Astrocyte (in vitro differentiated cells and primary cell): ENCODE results near the gene MAPK8IP2. TPM values are rescaled to one million over a fixed set of nuclear protein-coding genes. Genes with fewer than 3 reads are reported as not detected.

ENCODE experiments used
- DNase-seq: peaks from one replicate; pipeline ENCODE4 v3.0.0-alpha.2; 2010; ENCODE audit warnings: low read depth
- FAIRE-seq: peaks from 2 replicates; lab custom pipeline; 2011; peaks lifted over from hg19 to GRCh38; lab: Jason Lieb, UNC
- H2AFZ ChIP-seq: 2 replicates; pipeline ENCODE4 v1.6.0; 2012; ENCODE audit warnings: low read depth, low read length, inconsistent platforms
- H3K27ac ChIP-seq: 2 replicates; pipeline ENCODE4 v1.5.1; 2011; ENCODE audit warnings: low read depth, low read length, inconsistent platforms
- H3K27me3 ChIP-seq: 2 replicates; pipeline ENCODE4 v1.6.0; 2011; ENCODE audit warnings: low read length, inconsistent platforms; ENCODE audit not compliant: insufficient read depth
- H3K36me3 ChIP-seq: 2 replicates; pipeline ENCODE4 v1.5.1; 2011; ENCODE audit warnings: low read length, inconsistent platforms; ENCODE audit not compliant: insufficient read depth
- H3K4me1 ChIP-seq: 2 replicates; pipeline ENCODE4 v1.5.1; 2011; ENCODE audit warnings: low read length, inconsistent platforms; ENCODE audit not compliant: insufficient read depth
- H3K4me2 ChIP-seq: 2 replicates; pipeline ENCODE4 v1.6.0; 2012; ENCODE audit warnings: low read length, inconsistent platforms
- H3K4me3 ChIP-seq: 2 replicates; pipeline ENCODE4 v1.5.1; 2011; ENCODE audit warnings: low read depth, mild to moderate bottlenecking, low read length, inconsistent platforms; ENCODE audit not compliant: insufficient read depth
- H3K79me2 ChIP-seq: 2 replicates; pipeline ENCODE4 v1.6.0; 2012; ENCODE audit warnings: mild to moderate bottlenecking, low read length, inconsistent platforms; ENCODE audit not compliant: insufficient read depth
- H3K9ac ChIP-seq: 2 replicates; pipeline ENCODE4 v1.6.0; 2012; ENCODE audit warnings: mild to moderate bottlenecking, low read length, inconsistent platforms
- H3K9me3 ChIP-seq: 2 replicates; pipeline ENCODE4 v1.5.1; 2012; ENCODE audit warnings: low read depth, mild to moderate bottlenecking, low read length, inconsistent platforms; ENCODE audit not compliant: insufficient read depth
- H4K20me1 ChIP-seq: 2 replicates; pipeline ENCODE4 v1.6.0; 2012; ENCODE audit warnings: low read length, inconsistent platforms; ENCODE audit not compliant: insufficient read depth
- H3K27ac Mint-ChIP-seq: one replicate; pipeline ENCODE4 v1.8.0; 2021; ENCODE audit warnings: mild to moderate bottlenecking, mixed read lengths; ENCODE audit not compliant: unreplicated experiment
- H3K27me3 Mint-ChIP-seq: one replicate; pipeline ENCODE4 v1.8.0; 2021; ENCODE audit warnings: low read depth, mixed read lengths; ENCODE audit not compliant: unreplicated experiment
- H3K36me3 Mint-ChIP-seq: one replicate; pipeline ENCODE4 v1.8.0; 2021; ENCODE audit warnings: low read depth, mixed read lengths; ENCODE audit not compliant: unreplicated experiment
- H3K4me1 Mint-ChIP-seq: one replicate; pipeline ENCODE4 v1.8.0; 2021; ENCODE audit warnings: low read depth, mixed read lengths; ENCODE audit not compliant: unreplicated experiment
- H3K4me3 Mint-ChIP-seq: one replicate; pipeline ENCODE4 v1.8.0; 2021; ENCODE audit warnings: mild to moderate bottlenecking, moderate library complexity, mixed read lengths; ENCODE audit not compliant: unreplicated experiment
- H3K9me3 Mint-ChIP-seq: one replicate; pipeline ENCODE4 v1.8.0; 2021; ENCODE audit warnings: mild to moderate bottlenecking, mixed read lengths; ENCODE audit not compliant: unreplicated experiment
- CTCF ChIP-seq: IDR thresholded peaks from 2 replicates; pipeline ENCODE4 v1.5.1; 2011; ENCODE audit warnings: low read depth, mild to moderate bottlenecking, inconsistent platforms, low read length, moderate library complexity; ENCODE audit not compliant: insufficient read depth
- EZH2 ChIP-seq: IDR thresholded peaks from 2 replicates; pipeline ENCODE4 v1.6.1; 2012; ENCODE audit warnings: mild to moderate bottlenecking, low read length, inconsistent platforms; ENCODE audit not compliant: insufficient read depth
- total RNA-seq: library from RNA; stranded (reverse); gene quantifications from 2 replicates; pipeline ENCODE4 v1.2.1, GENCODE V29; 2021

Gene MAPK8IP2
- total RNA-seq, 1 donor from 2014 or later = 4.7 TPM

- peaks cover 6% of the 10 kb centered on the region for H3K79me2 ChIP-seq
- H2AFZ ChIP-seq = no peak overlapping the region
- no peaks in the 10 kb centered on the region for H3K36me3 ChIP-seq
- Mint-ChIP-seq H3K4me1 (peaks cover 3% of the 10 kb centered on the region), H3K4me3 (no peak overlapping the region), H3K36me3 (peaks cover 3% of the 10 kb centered on the region), H3K27me3 (no peaks in the 10 kb centered on the region), H3K9me3 (no peaks in the 10 kb centered on the region), H3K27ac (no peak overlapping the region)
- H3K4me3 ChIP-seq = no peak overlapping the region
- H3K9ac ChIP-seq = no peak overlapping the region
- no peak overlapping the region for H3K27ac ChIP-seq
- H3K4me2 ChIP-seq = no peak overlapping the region
- H3K9me3 ChIP-seq = no peaks in the 10 kb centered on the region
- no peak for TF ChIP-seq EZH2
- TF ChIP-seq CTCF = no peak
- H4K20me1 ChIP-seq = no peaks in the 10 kb centered on the region
- peaks cover 8% of the 10 kb centered on the region for H3K27me3 ChIP-seq
- DNase-seq (no peak), FAIRE-seq (no peak)
- H3K4me1 ChIP-seq = peaks cover 14% of the 10 kb centered on the region
These were observed 20.8 kb upstream of the MAPK8IP2 start for GRCh38 chr22:50579752-50580151.

GRCh38 chr22:50581031-50581949 lies 19.3 kb upstream of the MAPK8IP2 start:
- H2AFZ ChIP-seq = no peak overlapping the region
- no peak overlapping the region for H3K27ac ChIP-seq
- Mint-ChIP-seq H3K4me3 (peak overlapping the region; percentile 88), H3K27me3 (peaks cover 6% of the 10 kb centered on the region), H3K4me1 (peaks cover 3% of the 10 kb centered on the region), H3K9me3 (no peaks in the 10 kb centered on the region), H3K27ac (peak overlapping the region; percentile 80), H3K36me3 (peaks cover 4% of the 10 kb centered on the region)
- DNase-seq (no peak), FAIRE-seq (no peak)
- TF ChIP-seq CTCF = no peak
- no peak for TF ChIP-seq EZH2
- no peaks in the 10 kb centered on the region for H4K20me1 ChIP-seq
- peak overlapping the region; percentile 75 for H3K4me3 ChIP-seq
- H3K9me3 ChIP-seq = no peaks in the 10 kb centered on the region
- peaks cover 8% of the 10 kb centered on the region for H3K27me3 ChIP-seq
- H3K4me1 ChIP-seq = peaks cover 14% of the 10 kb centered on the region
- peak overlapping the region; percentile 93 for H3K9ac ChIP-seq
- H3K36me3 ChIP-seq = no peaks in the 10 kb centered on the region
- H3K4me2 ChIP-seq = peak overlapping the region; percentile 97
- peaks cover 6% of the 10 kb centered on the region for H3K79me2 ChIP-seq
